Heart left ventricle (tissue), 16 donors: ENCODE measurements around the gene SIAH2. TPM values are rescaled to one million over a fixed set of nuclear protein-coding genes. Genes with fewer than 3 reads are reported as not detected.

Experiments used
- ATAC-seq, 4 donors: fragments of 200-7000 bp; cut with Tn5 transposase; one replicate each; pipeline ENCODE4 v1.9.1; 2020 to 2022; ENCODE audit warnings: moderate library complexity in 4 of 4, mild to moderate bottlenecking in 3 of 4, moderate number of reproducible peaks in 1 of 4
- DNase-seq, 5 donors: peaks; one replicate each; pipeline ENCODE4 v3.0.0-alpha.2; 2020
- H3K27ac ChIP-seq, 12 donors: fragments of 200-600 bp; sonication (generic) in 4 of 12; one replicate each; pipeline versions ENCODE4 v1.5.0 to v1.8.0; 2016 to 2022; ENCODE audit warnings: mild to moderate bottlenecking in 2 of 12
- H3K27me3 ChIP-seq, 9 donors: fragments of 200-600 bp; sonication (generic) in 2 of 9; one replicate each; pipeline versions ENCODE4 v1.5.1 to v1.8.0; 2016 to 2022; ENCODE audit warnings: mild to moderate bottlenecking in 3 of 9
- H3K36me3 ChIP-seq, 9 donors: fragments of 200-600 bp; sonication (generic) in 2 of 9; one replicate each; pipeline versions ENCODE4 v1.5.0 to v1.8.0; 2018 to 2022; ENCODE audit warnings: mild to moderate bottlenecking in 2 of 9
- H3K4me1 ChIP-seq, 12 donors: fragments of 200-600 bp; sonication (generic) in 4 of 12; one replicate each; pipeline versions ENCODE4 v1.5.0 to v1.8.0; 2016 to 2022; ENCODE audit warnings: mild to moderate bottlenecking in 3 of 12
- H3K4me3 ChIP-seq, 12 donors: fragments of 200-600 bp; sonication (generic) in 4 of 12; one replicate each; pipeline versions ENCODE4 v1.5.0 to v1.8.0; 2017 to 2022; ENCODE audit warnings: mild to moderate bottlenecking in 9 of 12, moderate library complexity in 4 of 12
- H3K9me3 ChIP-seq, 12 donors: fragments of 200-600 bp; sonication (generic) in 4 of 12; one replicate each; pipeline versions ENCODE4 v1.5.0 to v1.8.0; 2016 to 2022; ENCODE audit warnings: mild to moderate bottlenecking in 1 of 12
- POLR2A ChIP-seq, 2 donors: fragments of 450-650 bp; IDR thresholded peaks; one replicate each; pipeline ENCODE4 v1.6.1; 2017; ENCODE audit warnings: antibody characterized with exemption in 2 of 2, mild to moderate bottlenecking in 2 of 2, moderate library complexity in 2 of 2
- WGBS, 4 donors: extraction: QIAGEN DNeasy Blood & Tissue Kit in 2 of 4; methylation state at CpG; one replicate each; pipeline versions ENCODE4 v1.1.5 to v1.1.7; 2013 to 2018; 5-methylcytosine and 5-hydroxymethylcytosine counted together
- intact Hi-C, 10 donors: fragments of 100-400 bp; cut with DNase I; formaldehyde crosslinking; loops; one replicate each; pipeline versions ENCODE4 v1.11.1 to v1.14.2; 2022
- polyA plus RNA-seq, 2 donors: library from polyadenylated mRNA; stranded (reverse); fragments of 200-250 nt; gene quantifications; one replicate each; pipeline ENCODE4 v1.2.3, GENCODE V29; 2013
- total RNA-seq, 9 donors: library from RNA; depleted of rRNA in 2 of 9; stranded (reverse); fragments of >200 nt in 2 of 9; fragmentation: NEBNext Ultra II Directional in 3 of 9; extraction: Animal tissue kit (Norgen Biotek cat#: 25700) in 3 of 9; gene quantifications; one replicate each; pipeline versions ENCODE4 v1.1.0 to v1.2.4, GENCODE V29; 2016 to 2023
- TF ChIP-seq, protein P1 (sequence below), 12 donors: fragments of 200-600 bp; sonication (generic) in 4 of 12; IDR thresholded peaks; one replicate each; pipeline versions ENCODE4 v1.5.0 to v1.8.0; 2018 to 2022; ENCODE audit warnings: antibody characterized with exemption in 12 of 12, mild to moderate bottlenecking in 5 of 12
- donor health status: ischemic (EF 13 %, LVEDD 7.1; RV severe dilation, severe dysfunction).
- donor health status: healthy with polysubstance abuse.
- donor health status: DM: no; HTN: yes; CAD: no.
- donor health status: DM: no; HTN: no; CAD: no.
- donor health status: ischemic (EF 25% LVEDD 6.9; RV normal size, moderate dysfunction).
- donor health status: ischemic (EF 25% LVEDD 5.7; RV mildly dilated, moderate dysfunction).
- donor health status: healthy.
- donor health status: DM: yes; HTN: yes; CAD: no.
- donor health status: ischemic (EF 35%, LVEDD 5.7; RV mildly dilated, moderate dysfunction).
- donor health status: nonischemic (EF 11% LVEDD 7.7; RV severe dilation, severe dysfunction).
- donor health status: DM: yes; HTN: yes; CAD: no.
- donor health status: PGD.
- donor health status: ischemic (EF 29% LVEDD 5.4; RV normal size, mild dysfunction).
- donor health status: nonischemic (EF 23%, LVEDD 6.1; RV moderate dilation, normal function).

The SIAH2 gene
- total and polyA plus RNA-seq, 11 donors, result 7.1 to 38.7 (median 23.4) TPM

DNA sequence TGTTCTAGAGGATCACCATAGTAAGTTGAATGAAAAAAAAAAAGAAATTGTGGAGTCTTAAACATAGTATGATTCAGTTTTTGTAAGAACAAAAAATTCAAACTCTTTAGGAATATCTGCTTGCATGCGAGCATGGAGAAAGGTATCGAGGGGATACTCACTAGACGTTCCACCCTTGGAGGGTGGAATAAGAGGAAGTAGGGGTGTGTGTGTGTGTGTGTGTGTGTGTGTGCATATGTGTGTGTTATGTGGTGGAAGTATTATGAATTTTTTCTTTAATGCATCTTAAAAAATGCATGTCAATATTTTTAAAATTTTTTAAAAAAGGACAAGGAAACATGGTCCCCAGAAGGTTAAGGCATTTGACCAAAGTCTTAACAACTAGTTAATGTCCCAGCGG lies 26.5 kb upstream of the SIAH2 start:
- no peak for TF ChIP-seq POLR2A (IDR thresholded peaks at IDR 0.05)
- TF ChIP-seq, protein P1, sequence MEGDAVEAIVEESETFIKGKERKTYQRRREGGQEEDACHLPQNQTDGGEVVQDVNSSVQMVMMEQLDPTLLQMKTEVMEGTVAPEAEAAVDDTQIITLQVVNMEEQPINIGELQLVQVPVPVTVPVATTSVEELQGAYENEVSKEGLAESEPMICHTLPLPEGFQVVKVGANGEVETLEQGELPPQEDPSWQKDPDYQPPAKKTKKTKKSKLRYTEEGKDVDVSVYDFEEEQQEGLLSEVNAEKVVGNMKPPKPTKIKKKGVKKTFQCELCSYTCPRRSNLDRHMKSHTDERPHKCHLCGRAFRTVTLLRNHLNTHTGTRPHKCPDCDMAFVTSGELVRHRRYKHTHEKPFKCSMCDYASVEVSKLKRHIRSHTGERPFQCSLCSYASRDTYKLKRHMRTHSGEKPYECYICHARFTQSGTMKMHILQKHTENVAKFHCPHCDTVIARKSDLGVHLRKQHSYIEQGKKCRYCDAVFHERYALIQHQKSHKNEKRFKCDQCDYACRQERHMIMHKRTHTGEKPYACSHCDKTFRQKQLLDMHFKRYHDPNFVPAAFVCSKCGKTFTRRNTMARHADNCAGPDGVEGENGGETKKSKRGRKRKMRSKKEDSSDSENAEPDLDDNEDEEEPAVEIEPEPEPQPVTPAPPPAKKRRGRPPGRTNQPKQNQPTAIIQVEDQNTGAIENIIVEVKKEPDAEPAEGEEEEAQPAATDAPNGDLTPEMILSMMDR (IDR thresholded peaks at IDR 0.05), result no peak
- Histone ChIP-seq H3K4me1 (no peaks in the 10 kb centered on the region), H3K27me3 (peaks cover 0 to 11% (median 0%) of the 10 kb centered on the region in 9 donors), H3K27ac (no peak overlapping the region), H3K9me3 (no peaks in the 10 kb centered on the region), H3K4me3 (no peak overlapping the region), H3K36me3 (no peaks in the 10 kb centered on the region)
- ATAC-seq (no peak), DNase-seq (no peak)
- intact Hi-C loops, result loop anchor here (2.0 to 10.0 kb wide), 9 partner anchors 65 to 361 kb away; no protein-coding TSS in a partner anchor
- 69 to 78% (median 73%) methylated on average over 4 of the region's 4 CpGs for WGBS, 4 donors

DNA sequence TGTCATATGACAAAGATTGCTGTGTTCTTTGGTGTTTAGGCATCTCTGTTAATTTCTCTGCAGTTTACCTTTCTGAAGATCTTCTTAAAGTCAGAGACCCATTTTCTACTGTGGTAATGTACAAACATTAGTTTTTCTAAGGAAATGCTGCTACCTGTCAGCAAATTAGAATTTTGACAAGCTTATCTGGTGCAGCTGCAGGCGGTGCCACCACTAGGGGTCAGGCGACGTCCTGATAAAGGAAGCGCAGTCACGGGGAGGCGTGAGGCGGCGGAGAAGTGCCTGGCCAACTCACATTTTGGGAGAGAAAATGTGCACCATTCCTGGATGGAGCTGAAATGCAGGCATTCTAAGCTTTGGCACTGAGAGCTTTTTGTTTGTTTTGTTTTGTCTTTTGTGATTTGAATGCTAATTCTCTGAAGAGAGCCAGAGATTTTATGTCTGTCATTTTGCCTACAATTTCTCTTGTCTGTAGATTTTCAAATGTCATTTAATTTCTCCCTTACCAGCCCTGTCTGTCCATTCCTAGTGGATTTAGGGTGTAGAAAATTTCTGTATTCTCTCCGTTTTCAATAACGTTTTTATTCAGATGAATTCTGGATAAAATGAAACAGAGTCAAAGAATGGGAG lies 24.9 kb upstream of the SIAH2 start:
- Histone ChIP-seq H3K36me3 (no peaks in the 10 kb centered on the region), H3K4me1 (no peaks in the 10 kb centered on the region), H3K27me3 (peaks cover 0 to 11% (median 0%) of the 10 kb centered on the region in 9 donors), H3K4me3 (no peak overlapping the region), H3K27ac (no peak overlapping the region), H3K9me3 (no peaks in the 10 kb centered on the region)
- no peak for TF ChIP-seq POLR2A (IDR thresholded peaks at IDR 0.05)
- TF ChIP-seq, protein P1 (IDR thresholded peaks at IDR 0.05), result peak; percentile 77 to 95 (median 88)
- DNase-seq (peak; percentile 75 to 91 (median 86)), ATAC-seq (peak in 3 of 4 donors; percentile 79 to 88 (median 84))
- intact Hi-C loops, result loop anchor here (1.0 to 10.0 kb wide), 11 partner anchors 63 to 363 kb away; no protein-coding TSS in a partner anchor
- WGBS, 4 donors, result 3 to 4% (median 3%) methylated on average over 10 of the region's 10 CpGs

- TF ChIP-seq, protein P1 (IDR thresholded peaks at IDR 0.05), result no peak
- TF ChIP-seq POLR2A (IDR thresholded peaks at IDR 0.05), result no peak
- ATAC-seq (no peak), DNase-seq (no peak)
- H3K36me3 ChIP-seq, result no peaks in the 10 kb centered on the region
- no peaks in the 10 kb centered on the region for H3K4me1 ChIP-seq
- intact Hi-C loops, result loop anchor here in 8 of 10 donors (2.0 to 10.0 kb wide), 6 partner anchors 62 to 361 kb away; no protein-coding TSS in a partner anchor
- no peak overlapping the region for H3K27ac ChIP-seq
- no peak overlapping the region for H3K4me3 ChIP-seq
- no peaks in the 10 kb centered on the region for H3K9me3 ChIP-seq
- peaks cover 0 to 11% (median 0%) of the 10 kb centered on the region in 9 donors for H3K27me3 ChIP-seq
These were observed 23.8 kb upstream of the SIAH2 start for GRCh38 chr3:150786791-150787190.

DNA sequence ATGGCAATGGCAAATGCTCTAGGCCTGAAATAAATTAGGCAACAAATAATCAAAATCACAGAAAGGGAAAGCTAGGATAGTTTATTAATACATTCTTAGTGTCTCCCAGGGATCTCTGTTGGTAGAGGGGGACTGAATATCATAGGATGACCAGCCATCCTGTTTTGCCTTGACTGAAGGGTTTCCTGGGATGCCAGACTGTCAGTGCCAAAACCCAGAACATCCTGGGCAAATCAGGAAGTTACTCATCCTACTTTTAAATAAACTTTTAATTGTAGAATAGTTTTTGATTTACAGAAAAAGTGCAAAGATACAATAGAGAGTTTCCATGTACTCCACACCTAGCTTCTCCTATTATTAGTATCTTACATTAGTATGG lies 21.8 kb upstream of the SIAH2 start:
- Histone ChIP-seq H3K9me3 (no peaks in the 10 kb centered on the region), H3K36me3 (no peaks in the 10 kb centered on the region), H3K4me3 (no peak overlapping the region), H3K27ac (no peak overlapping the region), H3K4me1 (no peaks in the 10 kb centered on the region), H3K27me3 (peaks cover 0 to 11% (median 0%) of the 10 kb centered on the region in 9 donors)
- DNase-seq (no peak), ATAC-seq (no peak)
- intact Hi-C loops, result loop anchor here in 8 of 10 donors (5.0 to 10.0 kb wide), 6 partner anchors 60 to 363 kb away; no protein-coding TSS in a partner anchor
- TF ChIP-seq, protein P1 (IDR thresholded peaks at IDR 0.05), result no peak
- no peak for TF ChIP-seq POLR2A (IDR thresholded peaks at IDR 0.05)
